OCI-LY7 (cell line): Measurements from ENCODE around the gene GNAQ. TPM values are rescaled to one million over a fixed set of nuclear protein-coding genes. Genes with fewer than 3 reads are reported as not detected.

Source experiments
- BruUV-seq: library from RNA; stranded (reverse); fragments of 400-500 nt; replicated peaks from 2 replicates; lab custom pipeline; 2021; lab: Mats Ljungman, UMichigan
- CTCF ChIA-PET: fragments of 300-600 bp; sonication (Branson Sonifier 250); formaldehyde crosslinking; loops from one replicate; lab custom pipeline; 2022; ENCODE audit warnings: antibody characterized with exemption; ENCODE audit not compliant: unreplicated experiment; lab: Charles Lee
- POLR2A ChIA-PET: fragments of 300-600 bp; sonication (Branson Sonifier 250); formaldehyde crosslinking; loops from one replicate; lab custom pipeline; 2022; ENCODE audit warnings: antibody characterized with exemption; lab: Charles Lee
- DNase-seq: peaks from one replicate; pipeline ENCODE4 v3.0.0-alpha.2; 2015; ENCODE audit warnings: low spot score
- H2AFZ ChIP-seq: fragments of 200-600 bp; sonication (generic), shearing (Covaris generic); 2 replicates; pipeline ENCODE4 v1.6.1; 2014; ENCODE audit warnings: mild to moderate bottlenecking, antibody characterized with exemption, low read length, moderate library complexity
- H3K27ac ChIP-seq: fragments of 200-600 bp; sonication (generic); 2 replicates; pipeline ENCODE4 v1.5.1; 2014; ENCODE audit warnings: mixed run types, low read depth, mild to moderate bottlenecking, moderate library complexity, low read length, inconsistent platforms; ENCODE audit not compliant: poor library complexity, severe bottlenecking
- H3K36me3 ChIP-seq: fragments of 200-600 bp; sonication (generic); 2 replicates; pipeline ENCODE4 v1.6.1; 2014; ENCODE audit warnings: mild to moderate bottlenecking, antibody characterized with exemption, low read length, moderate library complexity, mixed read lengths; ENCODE audit not compliant: insufficient read depth
- H3K4me1 ChIP-seq: fragments of 200-600 bp; sonication (generic); 2 replicates; pipeline ENCODE4 v1.5.1; 2014; ENCODE audit warnings: mild to moderate bottlenecking, low read length; ENCODE audit not compliant: insufficient read depth, poor library complexity, severe bottlenecking
- H3K4me2 ChIP-seq: fragments of 200-600 bp; sonication (generic); 2 replicates; pipeline ENCODE4 v1.6.1; 2014; ENCODE audit warnings: mild to moderate bottlenecking, low read length
- H3K4me3 ChIP-seq: fragments of 200-600 bp; sonication (generic); 2 replicates; pipeline ENCODE4 v1.5.1; 2014; ENCODE audit warnings: mild to moderate bottlenecking, low read depth, low read length; ENCODE audit not compliant: poor library complexity, severe bottlenecking
- H3K79me2 ChIP-seq: fragments of 200-600 bp; sonication (generic); 2 replicates; pipeline ENCODE4 v1.6.1; 2016; ENCODE audit warnings: low read depth, mild to moderate bottlenecking, low read length, moderate library complexity, mixed read lengths; ENCODE audit not compliant: insufficient read depth
- H3K9me2 ChIP-seq: fragments of 200-600 bp; sonication (generic); 2 replicates; pipeline ENCODE4 v1.6.1; 2016; ENCODE audit warnings: mild to moderate bottlenecking, low read length, mixed read lengths; ENCODE audit not compliant: insufficient read depth
- H3K9me3 ChIP-seq: fragments of 200-600 bp; sonication (generic); 2 replicates; pipeline ENCODE4 v1.6.1; 2014; ENCODE audit warnings: mild to moderate bottlenecking, mixed run types, low read length, mixed read lengths
- H4K20me1 ChIP-seq: fragments of 200-600 bp; sonication (generic); 2 replicates; pipeline ENCODE4 v1.6.1; 2014; ENCODE audit warnings: mild to moderate bottlenecking, antibody characterized with exemption, low read length, moderate library complexity, mixed read lengths; ENCODE audit not compliant: insufficient read depth
- EZH2phosphoT487 ChIP-seq: fragments of 200-600 bp; sonication (generic); IDR thresholded peaks from 2 replicates; pipeline ENCODE4 v1.6.1; 2018; ENCODE audit warnings: low read depth, borderline replicate concordance, mild to moderate bottlenecking, mixed run types, antibody characterized with exemption, low read length, moderate library complexity, mixed read lengths
- intact Hi-C: fragments of 100-400 bp; cut with micrococcal nuclease; formaldehyde crosslinking; loops from one replicate; pipeline ENCODE4 v1.10.0; 2022; ENCODE audit not compliant: unreplicated experiment
- total RNA-seq, 2 experiments: library from RNA; depleted of rRNA in 1 of 2; stranded (reverse); fragments of >200 nt in 1 of 2; shearing (Covaris generic) in 1 of 2; gene quantifications; 2 replicates each; pipeline ENCODE4 v1.2.3, GENCODE V29; 2014 to 2022
- TF ChIP-seq, protein P1 (sequence below): fragments of 200-600 bp; sonication (generic); conservative IDR thresholded peaks from 2 replicates; pipeline ENCODE4 v1.5.1; 2014; ENCODE audit warnings: mild to moderate bottlenecking, antibody characterized with exemption, low read length, moderate library complexity, mixed read lengths

Gene GNAQ
- total RNA-seq, 2 experiments from 2014 or later: not detected

DNA sequence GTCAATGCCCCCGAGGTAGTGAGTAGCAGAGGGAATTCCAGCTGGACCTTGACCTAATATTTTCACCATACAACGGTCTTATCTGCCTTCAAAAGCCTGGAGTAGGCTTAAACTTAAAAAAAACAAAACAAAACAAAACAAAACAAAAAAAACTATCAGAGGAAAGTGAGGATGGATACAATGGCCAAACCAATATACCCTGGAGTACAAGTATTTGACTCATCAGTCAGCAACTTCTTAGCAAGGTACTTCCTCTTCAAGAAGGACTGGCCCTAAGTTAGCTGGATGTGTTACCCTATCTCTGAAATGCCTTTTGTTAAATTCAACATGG is 222.9 kb downstream of the GNAQ start:
- Histone ChIP-seq H3K9me2 (no peaks in the 10 kb centered on the region), H3K4me3 (no peak overlapping the region), H4K20me1 (no peaks in the 10 kb centered on the region), H3K27ac (no peak overlapping the region), H3K79me2 (no peaks in the 10 kb centered on the region), H3K4me2 (no peak overlapping the region), H3K36me3 (no peaks in the 10 kb centered on the region), H3K4me1 (no peaks in the 10 kb centered on the region), H2AFZ (no peak overlapping the region), H3K9me3 (no peaks in the 10 kb centered on the region)
- intact Hi-C loops: no loop called here
- no peak for DNase-seq
- TF ChIP-seq EZH2phosphoT487: no peak
- TF ChIP-seq, protein P1, sequence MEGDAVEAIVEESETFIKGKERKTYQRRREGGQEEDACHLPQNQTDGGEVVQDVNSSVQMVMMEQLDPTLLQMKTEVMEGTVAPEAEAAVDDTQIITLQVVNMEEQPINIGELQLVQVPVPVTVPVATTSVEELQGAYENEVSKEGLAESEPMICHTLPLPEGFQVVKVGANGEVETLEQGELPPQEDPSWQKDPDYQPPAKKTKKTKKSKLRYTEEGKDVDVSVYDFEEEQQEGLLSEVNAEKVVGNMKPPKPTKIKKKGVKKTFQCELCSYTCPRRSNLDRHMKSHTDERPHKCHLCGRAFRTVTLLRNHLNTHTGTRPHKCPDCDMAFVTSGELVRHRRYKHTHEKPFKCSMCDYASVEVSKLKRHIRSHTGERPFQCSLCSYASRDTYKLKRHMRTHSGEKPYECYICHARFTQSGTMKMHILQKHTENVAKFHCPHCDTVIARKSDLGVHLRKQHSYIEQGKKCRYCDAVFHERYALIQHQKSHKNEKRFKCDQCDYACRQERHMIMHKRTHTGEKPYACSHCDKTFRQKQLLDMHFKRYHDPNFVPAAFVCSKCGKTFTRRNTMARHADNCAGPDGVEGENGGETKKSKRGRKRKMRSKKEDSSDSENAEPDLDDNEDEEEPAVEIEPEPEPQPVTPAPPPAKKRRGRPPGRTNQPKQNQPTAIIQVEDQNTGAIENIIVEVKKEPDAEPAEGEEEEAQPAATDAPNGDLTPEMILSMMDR: no peak
- no TSS peak for BruUV-seq
- POLR2A ChIA-PET: no interaction called here
- CTCF ChIA-PET: no interaction called here

DNA sequence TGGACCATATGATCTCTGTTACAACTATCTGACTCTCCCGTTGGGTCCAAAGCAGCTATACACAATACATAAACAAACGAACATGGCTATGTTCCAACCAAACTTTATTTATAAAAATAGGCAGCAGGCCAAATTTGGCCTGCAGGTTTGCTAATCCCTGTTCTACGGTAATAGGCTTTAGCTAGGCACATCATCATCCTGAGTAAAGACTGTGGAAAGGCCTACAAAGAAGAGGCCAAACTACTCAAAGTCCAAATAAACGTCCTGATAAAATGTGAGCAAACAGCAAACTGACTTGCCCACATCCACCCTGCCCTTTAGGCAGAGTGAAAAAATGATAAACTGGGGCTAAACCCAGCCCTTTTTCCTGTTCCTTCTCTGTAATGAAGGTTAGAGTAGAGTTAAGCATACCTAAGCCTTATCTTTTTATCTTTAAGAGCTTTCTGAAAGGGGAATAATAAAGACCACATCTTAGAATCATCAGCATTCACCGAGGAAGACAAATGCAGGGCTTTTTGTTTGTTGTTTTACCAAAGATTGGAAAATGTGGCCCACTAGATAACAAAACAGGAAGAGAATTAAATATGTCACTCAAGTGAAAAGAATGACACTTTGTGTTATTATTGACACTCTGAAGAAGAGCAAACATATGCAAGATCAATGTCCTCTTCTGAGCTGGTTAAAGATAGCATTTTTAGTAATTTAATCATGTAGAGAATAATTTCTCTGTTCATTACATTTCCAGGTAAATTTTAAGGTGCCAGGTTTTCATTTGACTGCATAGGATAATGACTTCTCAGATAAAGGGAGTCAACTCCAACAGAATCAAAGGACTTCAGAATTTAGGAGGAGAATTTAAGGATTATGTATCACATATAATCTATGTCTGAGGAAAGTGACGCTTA is 223.5 kb downstream of the GNAQ start:
- Histone ChIP-seq H3K79me2 (no peaks in the 10 kb centered on the region), H2AFZ (no peak overlapping the region), H3K4me1 (no peaks in the 10 kb centered on the region), H3K27ac (no peak overlapping the region), H3K4me2 (no peak overlapping the region), H3K9me2 (no peaks in the 10 kb centered on the region), H3K9me3 (no peaks in the 10 kb centered on the region), H3K36me3 (no peaks in the 10 kb centered on the region), H3K4me3 (no peak overlapping the region), H4K20me1 (no peaks in the 10 kb centered on the region)
- CTCF ChIA-PET: no interaction called here
- POLR2A ChIA-PET: no interaction called here
- BruUV-seq: no TSS peak
- intact Hi-C loops: no loop called here
- TF ChIP-seq, protein P1: no peak
- no peak for TF ChIP-seq EZH2phosphoT487
- no peak for DNase-seq

DNA sequence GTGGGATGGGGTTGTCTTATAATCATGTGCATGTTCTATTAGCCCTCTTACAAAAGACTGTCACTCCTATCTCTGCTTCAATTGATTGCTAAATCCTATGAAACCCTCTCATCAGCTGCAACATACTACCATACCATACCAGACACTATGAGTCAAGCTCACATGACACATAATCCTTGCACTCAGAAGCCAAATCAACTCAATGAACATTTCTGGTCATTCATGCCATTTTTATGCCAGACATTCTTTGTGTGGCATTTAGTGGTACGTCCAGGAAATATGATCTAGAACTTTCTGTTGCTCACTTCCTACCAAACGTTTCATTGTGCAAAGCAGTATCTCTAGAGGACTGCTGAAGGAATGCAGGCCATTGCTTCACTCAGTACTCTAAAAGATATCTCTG is 224.3 kb downstream of the GNAQ start:
- DNase-seq: no peak
- no peaks in the 10 kb centered on the region for H3K79me2 ChIP-seq
- no peaks in the 10 kb centered on the region for H4K20me1 ChIP-seq
- no peak overlapping the region for H3K27ac ChIP-seq
- H3K4me1 ChIP-seq: no peaks in the 10 kb centered on the region
- no peaks in the 10 kb centered on the region for H3K9me2 ChIP-seq
- no peak overlapping the region for H3K4me3 ChIP-seq
- ChIA-PET CTCF (no interaction called here), POLR2A (no interaction called here)
- no peak overlapping the region for H2AFZ ChIP-seq
- no peaks in the 10 kb centered on the region for H3K9me3 ChIP-seq
- no TSS peak for BruUV-seq
- no peaks in the 10 kb centered on the region for H3K36me3 ChIP-seq
- H3K4me2 ChIP-seq: no peak overlapping the region
- TF ChIP-seq, protein P1: no peak
- TF ChIP-seq EZH2phosphoT487: no peak
- intact Hi-C loops: no loop called here
